ENCODE measurements around the gene LMO4.

DNA sequence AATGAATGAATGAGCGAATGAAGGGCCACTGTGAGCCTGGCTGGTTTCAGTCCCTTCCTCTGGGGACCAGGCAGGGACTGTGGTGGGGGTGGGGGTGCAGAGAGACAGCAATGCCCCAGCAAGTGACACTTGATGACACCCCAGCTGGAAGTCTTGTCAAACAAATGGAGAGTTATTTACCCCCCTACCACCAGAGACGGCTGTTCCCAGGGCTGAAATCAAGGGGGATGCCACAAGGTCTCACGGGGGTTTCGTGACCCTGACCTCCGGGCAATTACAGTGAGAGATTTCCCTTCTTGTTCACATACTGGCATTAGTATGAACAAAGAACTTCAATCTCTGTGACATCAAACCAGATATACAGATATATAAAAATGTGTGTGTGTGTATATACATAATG lies 34.0 kb upstream of the LMO4 start:
- TF ChIP-seq, protein P1, sequence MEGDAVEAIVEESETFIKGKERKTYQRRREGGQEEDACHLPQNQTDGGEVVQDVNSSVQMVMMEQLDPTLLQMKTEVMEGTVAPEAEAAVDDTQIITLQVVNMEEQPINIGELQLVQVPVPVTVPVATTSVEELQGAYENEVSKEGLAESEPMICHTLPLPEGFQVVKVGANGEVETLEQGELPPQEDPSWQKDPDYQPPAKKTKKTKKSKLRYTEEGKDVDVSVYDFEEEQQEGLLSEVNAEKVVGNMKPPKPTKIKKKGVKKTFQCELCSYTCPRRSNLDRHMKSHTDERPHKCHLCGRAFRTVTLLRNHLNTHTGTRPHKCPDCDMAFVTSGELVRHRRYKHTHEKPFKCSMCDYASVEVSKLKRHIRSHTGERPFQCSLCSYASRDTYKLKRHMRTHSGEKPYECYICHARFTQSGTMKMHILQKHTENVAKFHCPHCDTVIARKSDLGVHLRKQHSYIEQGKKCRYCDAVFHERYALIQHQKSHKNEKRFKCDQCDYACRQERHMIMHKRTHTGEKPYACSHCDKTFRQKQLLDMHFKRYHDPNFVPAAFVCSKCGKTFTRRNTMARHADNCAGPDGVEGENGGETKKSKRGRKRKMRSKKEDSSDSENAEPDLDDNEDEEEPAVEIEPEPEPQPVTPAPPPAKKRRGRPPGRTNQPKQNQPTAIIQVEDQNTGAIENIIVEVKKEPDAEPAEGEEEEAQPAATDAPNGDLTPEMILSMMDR (optimal IDR thresholded peaks at IDR 0.05 in 1 of 3, IDR thresholded peaks at IDR 0.05 in 1 of 3, conservative IDR thresholded peaks at IDR 0.05 in 1 of 3; ENCODE audit: extremely low read depth in 1 of 3, insufficient read depth in 2 of 3, low read length in 3 of 3), result no peak
- TF ChIP-seq EZH2 (IDR thresholded peaks at IDR 0.05; ENCODE audit: low read length), result no peak
